OCI-LY3 (cell line): Measurements from ENCODE around the gene TRIO.

Source experiments
- H2AFZ ChIP-seq: fragments of 200-600, 300-600 bp; shearing (Covaris generic); 2 replicates; pipeline ENCODE4 v1.6.0; 2014; ENCODE audit warnings: antibody characterized with exemption, low read depth, low read length
- H3K27ac ChIP-seq: fragments of 200-600, 300-600 bp; sonication (generic); 2 replicates; pipeline ENCODE4 v1.5.1; 2014; ENCODE audit warnings: mild to moderate bottlenecking, low read length, moderate library complexity, mixed read lengths
- H3K27me3 ChIP-seq: fragments of 200-600, 300-600 bp; sonication (generic); 2 replicates; pipeline ENCODE4 v1.6.1; 2014; ENCODE audit warnings: low read depth, low read length, mixed read lengths
- H3K36me3 ChIP-seq: fragments of 200-600, 300-600 bp; sonication (generic); replicated peaks from 2 replicates; pipeline ENCODE3; 2014; ENCODE audit warnings: low read depth, low read length, mixed read lengths
- H3K4me1 ChIP-seq: fragments of 300-600, 200-600 bp; sonication (generic); 2 replicates; pipeline ENCODE4 v1.6.1; 2014; ENCODE audit warnings: low read length, mixed read lengths
- H3K4me2 ChIP-seq: fragments of 200-600, 300-600 bp; sonication (generic); 2 replicates; pipeline ENCODE4 v1.6.1; 2014; ENCODE audit warnings: low read length, mixed read lengths
- H3K4me3 ChIP-seq: fragments of 300-600, 200-600 bp; sonication (generic); 2 replicates; pipeline ENCODE4 v1.5.1; 2014; ENCODE audit warnings: antibody characterized with exemption, mild to moderate bottlenecking, low read length, moderate library complexity
- H3K79me2 ChIP-seq: fragments of 300-600, 200-600 bp; shearing (Covaris generic); 2 replicates; pipeline ENCODE4 v1.6.1; 2014; ENCODE audit warnings: mild to moderate bottlenecking, low read length, mixed read lengths
- H3K9ac ChIP-seq: fragments of 300-600, 200-600 bp; shearing (Covaris generic); 2 replicates; pipeline ENCODE4 v1.6.0; 2014; ENCODE audit warnings: mild to moderate bottlenecking, low read length, moderate library complexity
- H3K9me3 ChIP-seq: fragments of 200-600, 300-600 bp; shearing (Covaris generic); 2 replicates; pipeline ENCODE4 v1.6.1; 2014; ENCODE audit warnings: low read length, mixed read lengths; ENCODE audit not compliant: insufficient read depth
- H4K20me1 ChIP-seq: fragments of 200-600, 300-600 bp; sonication (generic); 2 replicates; pipeline ENCODE4 v1.6.1; 2016; ENCODE audit warnings: low read length, mixed read lengths; ENCODE audit not compliant: insufficient read depth
- CTCF ChIP-seq: fragments of 200-600, 300-600 bp; sonication (generic); IDR thresholded peaks from 2 replicates; pipeline ENCODE4 v1.5.1; 2014; ENCODE audit warnings: antibody characterized with exemption, low read length, low read depth
- EZH2phosphoT487 ChIP-seq: fragments of 200-600 bp; shearing (Covaris generic); IDR thresholded peaks from 2 replicates; pipeline ENCODE4 v1.6.1; 2018; ENCODE audit warnings: antibody characterized with exemption, mixed run types, low read depth

TRIO gene

DNA sequence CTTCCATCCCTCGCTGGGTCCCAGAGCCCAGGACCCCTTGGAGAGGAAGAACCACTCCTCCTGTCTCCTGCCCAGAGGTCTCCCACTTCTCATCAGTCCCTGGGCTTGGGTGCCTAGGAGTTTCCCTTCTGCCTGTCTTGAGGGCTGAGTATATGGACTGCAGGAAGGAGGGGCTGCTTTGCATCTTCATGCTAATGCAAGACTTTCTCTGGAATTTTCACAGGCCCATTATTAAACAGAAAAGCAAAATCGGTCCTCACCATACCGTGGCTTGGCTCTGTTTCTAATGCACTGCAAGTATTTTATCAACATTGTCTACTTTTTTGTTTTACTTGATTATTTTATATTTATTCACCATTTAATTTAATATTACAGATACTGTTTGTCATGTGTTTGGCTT, 34.5 kb downstream of the TRIO start:
- Histone ChIP-seq H3K4me2 (no peak overlapping the region), H3K27me3 (no peaks in the 10 kb centered on the region), H3K36me3 (no peaks in the 10 kb centered on the region), H3K4me1 (no peaks in the 10 kb centered on the region), H4K20me1 (no peaks in the 10 kb centered on the region), H3K9ac (no peak overlapping the region), H3K27ac (no peak overlapping the region), H3K79me2 (no peaks in the 10 kb centered on the region), H3K9me3 (no peaks in the 10 kb centered on the region), H2AFZ (no peak overlapping the region), H3K4me3 (no peak overlapping the region)
- TF ChIP-seq EZH2phosphoT487 (no peak), CTCF (no peak)

GRCh38 chr5:14178091-14178490, 34.9 kb downstream of the TRIO start:
- Histone ChIP-seq H3K36me3 (no peaks in the 10 kb centered on the region), H3K9ac (no peak overlapping the region), H3K4me3 (no peak overlapping the region), H3K4me2 (no peak overlapping the region), H3K4me1 (no peaks in the 10 kb centered on the region), H3K27ac (no peak overlapping the region), H3K27me3 (no peaks in the 10 kb centered on the region), H4K20me1 (no peaks in the 10 kb centered on the region), H2AFZ (no peak overlapping the region), H3K9me3 (no peaks in the 10 kb centered on the region), H3K79me2 (no peaks in the 10 kb centered on the region)
- TF ChIP-seq EZH2phosphoT487 (no peak), CTCF (no peak)

GRCh38 chr5:14178671-14179211, 35.6 kb downstream of the TRIO start:
- Histone ChIP-seq H3K36me3 (no peaks in the 10 kb centered on the region), H3K27me3 (no peaks in the 10 kb centered on the region), H3K9ac (no peak overlapping the region), H2AFZ (no peak overlapping the region), H3K4me1 (no peaks in the 10 kb centered on the region), H3K27ac (no peak overlapping the region), H3K79me2 (no peaks in the 10 kb centered on the region), H3K4me3 (no peak overlapping the region), H3K9me3 (no peaks in the 10 kb centered on the region), H3K4me2 (no peak overlapping the region), H4K20me1 (no peaks in the 10 kb centered on the region)
- TF ChIP-seq CTCF (no peak), EZH2phosphoT487 (no peak)

- H3K4me3 ChIP-seq, result no peak overlapping the region
- no peaks in the 10 kb centered on the region for H3K36me3 ChIP-seq
- H3K4me2 ChIP-seq, result no peak overlapping the region
- no peak overlapping the region for H3K27ac ChIP-seq
- no peaks in the 10 kb centered on the region for H3K27me3 ChIP-seq
- TF ChIP-seq EZH2phosphoT487, result no peak
- TF ChIP-seq CTCF, result no peak
- no peaks in the 10 kb centered on the region for H3K4me1 ChIP-seq
- no peak overlapping the region for H3K9ac ChIP-seq
- H2AFZ ChIP-seq, result no peak overlapping the region
- H4K20me1 ChIP-seq, result no peaks in the 10 kb centered on the region
- H3K9me3 ChIP-seq, result no peaks in the 10 kb centered on the region
- H3K79me2 ChIP-seq, result no peaks in the 10 kb centered on the region
Measured at GRCh38 chr5:14179446-14179845, 36.3 kb downstream of the TRIO start.
